Measurements from ENCODE around the gene CD46. TPM values are rescaled to one million over a fixed set of nuclear protein-coding genes. Genes with fewer than 3 reads are reported as not detected.
A peak's percentile ranks its signal among the peaks of the same experiment; 100 is the strongest.

The CD46 gene
- total and polyA plus RNA-seq, 10 of the 15 experiments (the other 5 are each of a cell fraction or from before 2014, with no cell fraction given): 61.1 to 198 (median 81.4) TPM

DNA sequence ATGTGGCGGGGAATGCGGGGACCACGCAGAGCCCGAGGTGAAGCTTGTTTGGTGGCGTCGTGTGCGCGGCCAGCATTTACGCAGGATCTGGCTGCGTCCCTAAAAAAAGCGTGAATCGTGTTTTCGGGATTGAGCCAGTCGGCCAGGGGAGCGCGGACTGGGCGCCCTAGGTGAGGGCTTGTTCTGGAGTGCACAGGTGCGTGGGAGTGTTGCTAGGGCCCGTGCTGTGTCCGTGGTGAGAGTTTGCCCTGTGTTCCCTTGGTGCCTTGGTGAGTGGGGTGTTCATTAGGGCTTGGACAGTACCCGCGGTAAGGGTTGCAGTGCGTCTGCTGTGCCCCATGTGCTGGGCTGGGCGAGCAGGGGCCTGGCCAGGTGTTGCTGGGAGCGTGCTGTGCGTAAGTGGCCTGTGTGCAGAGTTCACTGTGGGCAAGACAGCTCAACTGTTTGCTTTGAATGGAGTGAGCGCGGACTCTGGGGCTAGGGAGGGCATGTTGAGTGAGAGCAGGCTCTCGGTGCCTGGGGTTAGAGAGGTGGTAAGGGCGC lies 673 bp downstream of the CD46 start (continued):
- peak; percentile 49; the same call in 1 of the 2 replicates for TF ChIP-seq MXI1 (IDR thresholded peaks at IDR 0.05; ENCODE audit: low read depth, low read length)
- no peak for TF ChIP-seq IRF5 (IDR thresholded peaks at IDR 0.05; ENCODE audit: borderline replicate concordance)
- TF ChIP-seq NR2C1 (IDR thresholded peaks at IDR 0.05): no peak
- TF ChIP-seq PAX8 (IDR thresholded peaks at IDR 0.05): no peak
- no peak for TF ChIP-seq EED (IDR thresholded peaks at IDR 0.05; ENCODE audit: low read depth)
- TF ChIP-seq LARP7 (IDR thresholded peaks at IDR 0.05): 0 out of 2 replicates have a peak, but pooled peaks have one; percentile 8
- TF ChIP-seq PRDM15 (CRISPR knock-in tag; IDR thresholded peaks at IDR 0.05): no peak
- TF ChIP-seq IKZF1 (conservative IDR thresholded peaks at IDR 0.05): no peak
